ENCODE data around the gene KCNN3.

The KCNN3 gene

GRCh38 chr1:154860156-154860870 is 9.8 kb downstream of the KCNN3 start:
- no peak for DNase-seq

GRCh38 chr1:154859786-154860155 is 10.3 kb downstream of the KCNN3 start:
- no peak for DNase-seq

- DNase-seq = no peak
These were observed 10.8 kb downstream of the KCNN3 start for GRCh38 chr1:154859151-154859785.

- no peak for DNase-seq
These were observed 12.5 kb downstream of the KCNN3 start for GRCh38 chr1:154857441-154858215.

- no peak for DNase-seq
These were observed 13.1 kb downstream of the KCNN3 start for GRCh38 chr1:154857022-154857421.

- no peak for DNase-seq
These were observed 13.5 kb downstream of the KCNN3 start for GRCh38 chr1:154856544-154856943.

- DNase-seq = no peak
These were observed 14.0 kb downstream of the KCNN3 start for GRCh38 chr1:154856049-154856448.

GRCh38 chr1:154855186-154855851 is 14.8 kb downstream of the KCNN3 start:
- DNase-seq = no peak

- no peak for DNase-seq
These were observed 17.2 kb downstream of the KCNN3 start for GRCh38 chr1:154852845-154853244.

GRCh38 chr1:154851392-154852177 is 18.5 kb downstream of the KCNN3 start:
- DNase-seq = no peak

GRCh38 chr1:154849645-154850131 is 20.4 kb downstream of the KCNN3 start:
- no peak for DNase-seq

GRCh38 chr1:154848983-154849382 is 21.1 kb downstream of the KCNN3 start:
- no peak for DNase-seq

- DNase-seq = no peak
These were observed 22.2 kb downstream of the KCNN3 start for GRCh38 chr1:154847891-154848290.

- no peak for DNase-seq
These were observed 23.3 kb downstream of the KCNN3 start for GRCh38 chr1:154846565-154847442.

- DNase-seq = no peak
These were observed 24.2 kb downstream of the KCNN3 start for GRCh38 chr1:154845879-154846278.

GRCh38 chr1:154845174-154845573 is 24.9 kb downstream of the KCNN3 start:
- no peak for DNase-seq

GRCh38 chr1:154844297-154844681 is 25.8 kb downstream of the KCNN3 start:
- no peak for DNase-seq

GRCh38 chr1:154843636-154844296 is 26.3 kb downstream of the KCNN3 start:
- DNase-seq = no peak

GRCh38 chr1:154842635-154843034 is 27.4 kb downstream of the KCNN3 start:
- DNase-seq = no peak

- DNase-seq = no peak
These were observed 28.7 kb downstream of the KCNN3 start for GRCh38 chr1:154841384-154841783.

All from fibroblast of skin of back (primary cell).